Neutrophil (primary cell): ENCODE data around the gene ITGB4.

Experiments used
- H3K27ac ChIP-seq: fragments of 200-600 bp; sonication (generic); 2 replicates; pipeline ENCODE4 v1.5.1; 2016; ENCODE audit warnings: mild to moderate bottlenecking, moderate library complexity
- H3K27me3 ChIP-seq: fragments of 200-600 bp; sonication (generic); 2 replicates; pipeline ENCODE4 v1.6.0; 2016; ENCODE audit warnings: mild to moderate bottlenecking
- H3K36me3 ChIP-seq: fragments of 200-600 bp; sonication (generic); 2 replicates; pipeline ENCODE4 v1.5.1; 2017
- H3K4me1 ChIP-seq, 2 experiments: fragments of 200-600 bp in 1 of 2; sonication (generic) in 1 of 2; 1 replicate in 1 of 2; 2 replicates in 1 of 2; pipeline versions ENCODE4 v1.5.1 to v1.6.1; 2013 to 2016; ENCODE audit warnings: low read depth in 1 of 2, low read length in 1 of 2, mild to moderate bottlenecking in 1 of 2, moderate library complexity in 1 of 2; ENCODE audit not compliant: control insufficient read depth in 1 of 2, insufficient read depth in 1 of 2
- H3K4me3 ChIP-seq, 2 experiments: fragments of 200-600 bp in 1 of 2; sonication (generic) in 1 of 2; 1 replicate in 1 of 2; 2 replicates in 1 of 2; pipeline ENCODE4 v1.5.1; 2013 to 2016; ENCODE audit warnings: low read depth in 1 of 2, low read length in 1 of 2, mild to moderate bottlenecking in 1 of 2, moderate library complexity in 1 of 2
- H3K9me3 ChIP-seq: fragments of 200-600 bp; sonication (generic); 2 replicates; pipeline ENCODE4 v1.5.1; 2016
- TF ChIP-seq, protein P1 (sequence below): fragments of 200-600 bp; sonication (generic); IDR thresholded peaks from 2 replicates; pipeline ENCODE4 v1.5.1; 2016; ENCODE audit warnings: antibody characterized with exemption

The ITGB4 gene

DNA sequence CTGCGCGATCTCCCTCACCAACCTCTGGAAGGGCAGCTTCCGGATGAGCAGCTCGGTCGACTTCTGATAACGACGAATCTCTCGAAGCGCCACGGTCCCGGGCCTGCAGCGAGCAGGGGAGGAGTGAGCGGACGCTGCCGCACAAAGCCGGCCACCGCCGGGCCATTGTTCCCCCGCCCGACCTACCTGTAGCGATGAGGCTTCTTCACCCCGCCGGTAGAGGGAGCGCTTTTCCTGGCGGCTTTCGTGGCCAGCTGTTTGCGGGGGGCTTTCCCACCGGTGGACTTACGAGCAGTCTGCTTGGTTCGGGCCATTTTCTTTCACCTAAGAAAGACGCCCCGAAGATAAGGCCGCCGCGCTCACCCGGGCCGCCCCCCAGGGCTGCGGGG is 57.6 kb downstream of the ITGB4 start:
- H3K4me3 ChIP-seq: peak overlapping the region; percentile 98 to 100
- TF ChIP-seq, protein P1, sequence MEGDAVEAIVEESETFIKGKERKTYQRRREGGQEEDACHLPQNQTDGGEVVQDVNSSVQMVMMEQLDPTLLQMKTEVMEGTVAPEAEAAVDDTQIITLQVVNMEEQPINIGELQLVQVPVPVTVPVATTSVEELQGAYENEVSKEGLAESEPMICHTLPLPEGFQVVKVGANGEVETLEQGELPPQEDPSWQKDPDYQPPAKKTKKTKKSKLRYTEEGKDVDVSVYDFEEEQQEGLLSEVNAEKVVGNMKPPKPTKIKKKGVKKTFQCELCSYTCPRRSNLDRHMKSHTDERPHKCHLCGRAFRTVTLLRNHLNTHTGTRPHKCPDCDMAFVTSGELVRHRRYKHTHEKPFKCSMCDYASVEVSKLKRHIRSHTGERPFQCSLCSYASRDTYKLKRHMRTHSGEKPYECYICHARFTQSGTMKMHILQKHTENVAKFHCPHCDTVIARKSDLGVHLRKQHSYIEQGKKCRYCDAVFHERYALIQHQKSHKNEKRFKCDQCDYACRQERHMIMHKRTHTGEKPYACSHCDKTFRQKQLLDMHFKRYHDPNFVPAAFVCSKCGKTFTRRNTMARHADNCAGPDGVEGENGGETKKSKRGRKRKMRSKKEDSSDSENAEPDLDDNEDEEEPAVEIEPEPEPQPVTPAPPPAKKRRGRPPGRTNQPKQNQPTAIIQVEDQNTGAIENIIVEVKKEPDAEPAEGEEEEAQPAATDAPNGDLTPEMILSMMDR: peak; percentile 73
- no peaks in the 10 kb centered on the region for H3K9me3 ChIP-seq
- H3K4me1 ChIP-seq: peaks cover 71 to 75% of the 10 kb centered on the region in 2 experiments
- H3K36me3 ChIP-seq: peaks cover 54% of the 10 kb centered on the region
- H3K27ac ChIP-seq: peak overlapping the region; percentile 100
- H3K27me3 ChIP-seq: no peaks in the 10 kb centered on the region

DNA sequence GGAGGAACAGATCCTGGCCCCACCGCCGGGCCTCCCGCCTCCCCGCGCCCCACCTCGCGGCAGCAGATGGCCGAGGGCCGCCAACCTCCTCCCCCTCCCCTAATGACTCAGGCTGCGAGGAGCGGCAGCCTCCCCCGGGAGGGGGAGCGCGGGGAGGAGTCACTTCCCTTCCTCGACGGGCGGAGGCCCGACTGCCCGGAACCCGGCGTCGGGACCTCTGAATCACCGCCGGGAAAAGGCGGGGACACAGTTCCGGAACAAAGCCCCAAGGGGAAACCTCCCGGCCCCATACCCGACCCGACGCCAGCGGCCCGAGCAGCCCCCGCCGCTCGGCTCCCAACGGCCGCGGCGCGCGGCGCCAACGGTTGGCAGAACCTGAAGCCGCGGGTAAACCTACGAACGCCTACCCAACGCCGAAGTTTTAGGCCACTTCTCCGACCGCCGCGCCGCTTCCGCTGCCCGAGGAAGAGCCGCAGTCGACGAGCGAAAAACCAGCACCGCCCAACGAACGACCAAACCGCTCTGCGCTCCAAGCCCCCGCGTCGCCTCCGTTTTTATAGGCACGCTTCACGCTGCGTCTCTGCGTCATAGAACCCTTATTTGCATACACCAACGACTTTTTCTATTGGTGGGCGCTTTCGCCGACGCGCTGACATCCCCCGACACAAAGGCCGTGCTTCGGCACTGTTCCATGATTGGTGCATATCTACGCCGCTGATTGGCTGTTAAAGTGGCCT is 58.2 kb downstream of the ITGB4 start:
- Histone ChIP-seq H3K27ac (peak overlapping the region; percentile 100), H3K36me3 (peaks cover 49% of the 10 kb centered on the region), H3K9me3 (no peaks in the 10 kb centered on the region), H3K4me3 (peak overlapping the region; percentile 98 to 100), H3K27me3 (no peaks in the 10 kb centered on the region), H3K4me1 (peaks cover 77 to 80% of the 10 kb centered on the region in 2 experiments)
- TF ChIP-seq, protein P1: peak; percentile 40

DNA sequence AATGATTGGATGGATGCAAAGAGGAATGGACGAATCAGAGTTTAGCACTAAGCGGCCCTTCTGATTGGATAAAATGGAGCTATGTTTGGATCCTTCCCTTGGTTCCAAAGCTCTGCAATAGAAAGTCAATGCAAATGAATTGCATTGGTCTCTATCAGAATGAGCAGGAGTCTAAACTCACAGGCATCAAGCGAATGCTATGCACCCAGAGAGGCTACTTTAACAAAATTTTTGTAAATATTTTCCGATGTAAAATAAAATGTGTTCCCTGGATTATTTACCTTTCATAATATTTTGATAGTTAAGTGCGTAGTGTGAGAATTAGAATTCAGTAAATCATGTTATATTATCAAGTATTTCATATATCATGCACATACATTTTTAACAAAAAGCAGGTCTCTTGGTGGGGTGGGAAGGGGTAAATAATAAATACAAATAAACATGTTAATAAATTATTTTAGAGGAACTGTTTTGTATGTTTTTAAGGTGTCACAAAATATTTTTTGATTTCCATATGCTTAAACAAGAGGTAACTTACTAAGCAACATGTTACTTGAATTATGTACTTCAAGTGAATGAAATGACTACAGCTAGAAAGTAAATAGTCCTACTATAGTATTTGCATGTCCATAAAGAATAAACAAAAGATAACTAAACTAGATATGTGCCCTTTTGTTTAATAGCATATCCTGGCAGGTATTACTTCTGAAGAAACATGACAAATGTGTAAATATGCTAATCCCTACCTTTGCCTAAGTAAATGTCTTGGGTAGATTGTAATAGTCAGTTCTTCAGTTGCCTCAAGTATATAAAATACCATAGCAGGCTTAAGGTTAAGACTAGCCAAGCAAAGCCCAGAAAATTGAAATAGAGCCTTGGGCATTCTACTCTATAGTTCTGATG is 59.0 kb downstream of the ITGB4 start:
- peaks cover 74 to 77% of the 10 kb centered on the region in 2 experiments for H3K4me1 ChIP-seq
- H3K9me3 ChIP-seq: no peaks in the 10 kb centered on the region
- H3K27ac ChIP-seq: peak overlapping the region; percentile 100
- peaks cover 40% of the 10 kb centered on the region for H3K36me3 ChIP-seq
- TF ChIP-seq, protein P1: no peak
- H3K4me3 ChIP-seq: peak overlapping the region; percentile 98 to 100
- H3K27me3 ChIP-seq: no peaks in the 10 kb centered on the region

DNA sequence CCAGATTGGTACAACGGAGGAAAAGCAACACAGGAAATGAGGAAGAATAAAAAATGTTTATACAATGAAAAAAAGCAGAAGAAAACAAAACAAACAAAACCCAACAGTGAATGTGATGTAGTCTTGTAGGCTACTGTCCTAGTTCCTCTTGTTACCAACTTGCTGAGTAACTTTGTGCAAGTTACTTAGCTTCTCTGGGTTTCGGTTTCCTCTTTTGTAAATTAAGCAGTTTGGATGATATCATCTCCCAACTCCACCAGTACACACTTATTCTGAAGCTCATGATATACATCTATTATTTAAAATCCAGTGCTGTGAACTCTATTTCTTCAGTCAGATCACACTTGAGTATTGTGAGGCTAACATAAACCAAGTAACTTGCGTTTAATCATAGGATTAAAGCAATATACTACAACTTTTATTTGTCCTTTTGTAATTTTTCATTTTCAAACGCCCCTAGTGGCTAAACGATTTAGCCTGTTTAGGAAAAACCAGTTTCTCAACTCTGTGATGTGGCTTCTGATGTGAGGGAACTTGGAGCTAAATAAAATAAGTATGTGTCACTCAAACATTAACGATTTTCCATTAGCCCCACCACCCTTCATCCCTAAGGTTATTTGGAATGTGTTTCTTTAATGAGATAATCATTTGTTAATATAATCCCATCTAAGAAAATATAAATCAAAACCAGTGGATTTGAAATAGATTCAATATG is 62.0 kb downstream of the ITGB4 start:
- H3K4me3 ChIP-seq: peak overlapping the region; percentile 78 to 80
- peaks cover 11% of the 10 kb centered on the region for H3K36me3 ChIP-seq
- TF ChIP-seq, protein P1: peak; percentile 63
- no peaks in the 10 kb centered on the region for H3K9me3 ChIP-seq
- H3K4me1 ChIP-seq: peaks cover 66 to 68% of the 10 kb centered on the region in 2 experiments
- no peaks in the 10 kb centered on the region for H3K27me3 ChIP-seq
- H3K27ac ChIP-seq: peak overlapping the region; percentile 98

DNA sequence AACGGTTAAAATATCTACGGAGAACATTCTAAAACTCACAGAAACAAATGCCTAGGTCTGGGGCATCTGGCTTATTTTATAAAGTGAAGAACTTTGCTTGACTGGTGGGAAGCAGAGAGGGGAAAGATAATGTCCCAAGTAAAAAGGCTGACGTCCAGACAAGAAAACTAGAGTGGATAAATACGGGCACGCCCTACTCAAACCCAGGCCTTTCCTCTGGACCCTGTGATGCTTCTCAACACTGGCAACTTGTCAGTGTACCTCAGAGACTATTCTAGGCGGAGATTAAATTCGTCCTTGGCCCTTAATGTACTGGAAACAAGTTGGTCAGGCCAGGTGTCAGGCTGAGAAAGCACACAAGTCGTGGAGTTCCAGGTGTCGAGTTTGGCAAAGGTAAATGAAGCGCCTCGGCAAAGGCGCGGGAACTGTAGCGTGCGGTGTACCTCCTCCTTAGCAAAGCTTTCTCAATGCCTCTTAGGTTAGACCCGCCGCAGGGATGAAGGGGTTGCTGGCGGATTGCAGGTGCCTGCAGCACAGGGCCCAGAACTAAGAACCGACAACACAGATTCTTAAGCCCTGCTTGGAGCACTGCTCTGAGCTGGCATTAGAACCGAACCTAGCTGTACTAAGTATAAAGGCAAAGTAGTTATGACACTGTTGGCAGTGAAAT is 62.7 kb downstream of the ITGB4 start:
- Histone ChIP-seq H3K36me3 (peaks cover 4% of the 10 kb centered on the region), H3K27me3 (no peaks in the 10 kb centered on the region), H3K4me3 (peak overlapping the region; percentile 78 to 80), H3K27ac (peak overlapping the region; percentile 98), H3K4me1 (peaks cover 62 to 68% of the 10 kb centered on the region in 2 experiments), H3K9me3 (no peaks in the 10 kb centered on the region)
- TF ChIP-seq, protein P1: no peak
